Cerebellar nuclear complex (tissue), 1 donor: ENCODE data around the gene DNPH1.
A peak's percentile ranks its signal among the peaks of the same experiment; 100 is the strongest.

ENCODE experiments used
- DNase-seq, 2 experiments: peaks; one replicate each; lab custom pipeline; 2025; lab: John Stamatoyannopoulos, UW

DNPH1 gene

GRCh38 chr6:43263314-43264178 is 34.3 kb upstream of the DNPH1 start:
- DNase-seq = no peak

GRCh38 chr6:43262780-43263313 is 33.6 kb upstream of the DNPH1 start:
- no peak for DNase-seq

- DNase-seq = no peak
Measured at GRCh38 chr6:43262000-43262779, 32.9 kb upstream of the DNPH1 start.

GRCh38 chr6:43261198-43261597 is 31.9 kb upstream of the DNPH1 start:
- DNase-seq = no peak

GRCh38 chr6:43260791-43261190 is 31.5 kb upstream of the DNPH1 start:
- no peak for DNase-seq

GRCh38 chr6:43258807-43259686 is 29.8 kb upstream of the DNPH1 start:
- DNase-seq = no peak

- DNase-seq = no peak
Measured at GRCh38 chr6:43258180-43258579, 28.9 kb upstream of the DNPH1 start.

- DNase-seq = no peak
Measured at GRCh38 chr6:43257367-43258145, 28.3 kb upstream of the DNPH1 start.

- DNase-seq = no peak
Measured at GRCh38 chr6:43256670-43257366, 27.5 kb upstream of the DNPH1 start.

GRCh38 chr6:43255408-43256054 is 26.2 kb upstream of the DNPH1 start:
- no peak for DNase-seq

GRCh38 chr6:43254846-43255245 is 25.6 kb upstream of the DNPH1 start:
- no peak for DNase-seq

- no peak for DNase-seq
Measured at GRCh38 chr6:43254138-43254817, 25.0 kb upstream of the DNPH1 start.

- no peak for DNase-seq
Measured at GRCh38 chr6:43253401-43253800, 24.1 kb upstream of the DNPH1 start.

GRCh38 chr6:43250992-43251373 is 21.7 kb upstream of the DNPH1 start:
- DNase-seq = no peak

GRCh38 chr6:43248791-43249190 is 19.5 kb upstream of the DNPH1 start:
- no peak for DNase-seq

GRCh38 chr6:43248101-43248500 is 18.8 kb upstream of the DNPH1 start:
- DNase-seq = no peak

- DNase-seq = peak; percentile 16 to 44
Measured at GRCh38 chr6:43247114-43247999, 18.1 kb upstream of the DNPH1 start.
